ENCODE data around the gene TMEM89.

GRCh38 chr3:48601622-48601994 lies 20.0 kb downstream of the TMEM89 start:
- TF ChIP-seq CTCF (IDR thresholded peaks at IDR 0.05) (no peak), POLR2A (IDR thresholded peaks at IDR 0.05) (no peak)
